Adrenal gland (tissue), 12 donors: Measurements from ENCODE around the gene CXXC5. TPM values are rescaled to one million over a fixed set of nuclear protein-coding genes. Genes with fewer than 3 reads are reported as not detected.

Experiments used
- DNase-seq, 7 donors: peaks; one replicate each; pipeline ENCODE4 v3.0.0-alpha.2; 2019 to 2020
- H3K27ac ChIP-seq, 5 donors: fragments of 200-600 bp; sonication (generic) in 4 of 5; 1 replicate in 3 of 5; 2 replicates in 2 of 5; pipeline versions ENCODE4 v1.5.1 to v1.8.0; 2016 to 2020; ENCODE audit warnings: mild to moderate bottlenecking in 1 of 5
- H3K27me3 ChIP-seq: fragments of 200-600 bp; 2 replicates; pipeline ENCODE4 v1.8.0; 2021
- H3K36me3 ChIP-seq, 2 donors: fragments of 200-600 bp; replicated peaks in 1 of 2; 1 replicate in 1 of 2; 2 replicates in 1 of 2; pipeline versions ENCODE4 v1.5.1 to v1.8.0; 2018 to 2022
- H3K4me1 ChIP-seq, 2 donors: fragments of 200-600 bp; replicated peaks in 1 of 2; 1 replicate in 1 of 2; 2 replicates in 1 of 2; pipeline versions ENCODE4 v1.5.1 to v1.8.0; 2018 to 2021
- H3K4me3 ChIP-seq, 4 donors: fragments of 200-600 bp; sonication (generic) in 3 of 4; one replicate each; pipeline ENCODE4 v1.5.1; 2016 to 2018
- H3K9me3 ChIP-seq, 3 donors: fragments of 200-600 bp; sonication (generic) in 1 of 3; replicated peaks in 1 of 3; 1 replicate in 2 of 3; 2 replicates in 1 of 3; pipeline versions ENCODE4 v1.5.1 to v1.8.0; 2016 to 2021
- CTCF ChIP-seq, 6 experiments: fragments of 450-650 bp in 4 of 6; fragments of 200-600 bp in 2 of 6; sonication (generic) in 1 of 6; IDR thresholded peaks; 1 replicate in 5 of 6; 2 replicates in 1 of 6; pipeline versions ENCODE4 v1.5.1 to v1.8.0; 2016 to 2021; ENCODE audit warnings: antibody characterized with exemption in 6 of 6, mild to moderate bottlenecking in 2 of 6, moderate library complexity in 1 of 6
- POLR2A ChIP-seq, 2 donors: fragments of 450-650 bp; IDR thresholded peaks; one replicate each; pipeline ENCODE4 v1.6.1; 2017; ENCODE audit warnings: antibody characterized with exemption in 2 of 2, mild to moderate bottlenecking in 2 of 2, moderate library complexity in 1 of 2
- WGBS, 4 donors: extraction: QIAGEN DNeasy Blood & Tissue Kit in 2 of 4; methylation state at CpG; one replicate each; pipeline versions ENCODE4 v1.1.5 to v1.1.7; 2013 to 2017; 5-methylcytosine and 5-hydroxymethylcytosine counted together
- intact Hi-C, 2 donors: fragments of 100-400 bp; cut with DNase I; formaldehyde crosslinking; loops; one replicate each; pipeline versions ENCODE4 v1.14.1 to v1.15.0; 2022 to 2023
- polyA plus RNA-seq, 3 donors: library from polyadenylated mRNA; stranded (reverse); fragments of 200-250 nt in 2 of 3; fragments of 350-450 nt in 1 of 3; fragmentation: Illumina TruSeq in 1 of 3; extraction: RNeasy Lipid Tissue Mini Kit (QIAGEN cat#74804) in 1 of 3; gene quantifications; one replicate each; pipeline ENCODE4 v1.2.3, GENCODE V29; 2013 to 2014
- total RNA-seq, 9 donors: library from RNA; depleted of rRNA in 4 of 9; stranded (reverse); fragments of >200 nt in 4 of 9; fragments of 120-200 nt in 1 of 9; fragmentation: NEBNext Ultra II Directional in 1 of 9; extraction: Animal tissue kit (Norgen Biotek cat#: 25700) in 1 of 9; gene quantifications; one replicate each; pipeline versions ENCODE4 v1.1.0 to v1.2.4, GENCODE V29; 2013 to 2023
- donor health status: healthy with polysubstance abuse.
- donor health status: Bipolar disorder and iron deficiency.
- donor health status: DM: yes; HTN: yes; CAD: no.
- donor health status: DM: no; HTN: no; CAD: no.
- donor health status: DM: no; HTN: no; CAD: no.
- donor health status: DM: yes; HTN: yes; CAD: no.

Gene CXXC5
- total and polyA plus RNA-seq, 12 donors: 16.2 to 79.3 (median 34.7) TPM

GRCh38 chr5:139676951-139677735, 29.0 kb downstream of the CXXC5 start:
- TF ChIP-seq CTCF (IDR thresholded peaks at IDR 0.05) (no peak), POLR2A (IDR thresholded peaks at IDR 0.05) (no peak)
- Histone ChIP-seq H3K27ac (peak overlapping the region in 1 of 5 donors; percentile 69), H3K9me3 (no peaks in the 10 kb centered on the region), H3K4me3 (no peak overlapping the region), H3K4me1 (peaks cover 0 to 32% of the 10 kb centered on the region in 2 donors), H3K36me3 (peaks cover 0 to 13% of the 10 kb centered on the region in 2 donors), H3K27me3 (no peaks in the 10 kb centered on the region)
- intact Hi-C loops: loop anchor here in 1 of 2 donors (5.0 kb wide), 1 partner anchor 40 kb away; no protein-coding TSS in a partner anchor
- no peak for DNase-seq
- 82 to 88% (median 85%) methylated on average over 28 to 29 of the region's 29 CpGs for WGBS, 4 donors

- TF ChIP-seq POLR2A (IDR thresholded peaks at IDR 0.05) (no peak), CTCF (IDR thresholded peaks at IDR 0.05) (no peak)
- peaks cover 0 to 17% of the 10 kb centered on the region in 2 donors for H3K36me3 ChIP-seq
- no peaks in the 10 kb centered on the region for H3K9me3 ChIP-seq
- no peaks in the 10 kb centered on the region for H3K27me3 ChIP-seq
- H3K27ac ChIP-seq: peak overlapping the region in 2 of 5 donors; percentile 49 to 69
- H3K4me3 ChIP-seq: no peak overlapping the region
- 67 to 81% (median 74%) methylated on average over 15 to 22 of the region's 22 CpGs for WGBS, 4 donors
- peaks cover 0 to 32% of the 10 kb centered on the region in 2 donors for H3K4me1 ChIP-seq
- intact Hi-C loops: loop anchor here in 1 of 2 donors (5.0 kb wide), 1 partner anchor 41 kb away; no protein-coding TSS in a partner anchor
- peak in 1 of 7 donors; percentile 85 for DNase-seq
Measured at GRCh38 chr5:139677736-139678613, 29.8 kb downstream of the CXXC5 start.

- no peak overlapping the region for H3K4me3 ChIP-seq
- WGBS, 4 donors: 79 to 93% (median 88%) methylated on average over 9 to 17 of the region's 17 CpGs
- no peaks in the 10 kb centered on the region for H3K27me3 ChIP-seq
- intact Hi-C loops: loop anchor here in 1 of 2 donors (5.0 kb wide), 1 partner anchor 42 kb away; no protein-coding TSS in a partner anchor
- peak overlapping the region in 2 of 5 donors; percentile 49 to 69 for H3K27ac ChIP-seq
- TF ChIP-seq POLR2A (IDR thresholded peaks at IDR 0.05) (no peak), CTCF (IDR thresholded peaks at IDR 0.05) (no peak)
- H3K9me3 ChIP-seq: no peaks in the 10 kb centered on the region
- H3K4me1 ChIP-seq: peaks cover 0 to 28% of the 10 kb centered on the region in 2 donors
- DNase-seq: no peak
- peaks cover 0 to 27% of the 10 kb centered on the region in 2 donors for H3K36me3 ChIP-seq
Measured at GRCh38 chr5:139678751-139679750, 30.9 kb downstream of the CXXC5 start.
